ENCODE results near the gene MSMB. TPM values are rescaled to one million over a fixed set of nuclear protein-coding genes. Genes with fewer than 3 reads are reported as not detected.

The MSMB gene
- polyA plus RNA-seq, 1 of the 3 experiments (the other 2 are of a cell fraction): not detected

DNA sequence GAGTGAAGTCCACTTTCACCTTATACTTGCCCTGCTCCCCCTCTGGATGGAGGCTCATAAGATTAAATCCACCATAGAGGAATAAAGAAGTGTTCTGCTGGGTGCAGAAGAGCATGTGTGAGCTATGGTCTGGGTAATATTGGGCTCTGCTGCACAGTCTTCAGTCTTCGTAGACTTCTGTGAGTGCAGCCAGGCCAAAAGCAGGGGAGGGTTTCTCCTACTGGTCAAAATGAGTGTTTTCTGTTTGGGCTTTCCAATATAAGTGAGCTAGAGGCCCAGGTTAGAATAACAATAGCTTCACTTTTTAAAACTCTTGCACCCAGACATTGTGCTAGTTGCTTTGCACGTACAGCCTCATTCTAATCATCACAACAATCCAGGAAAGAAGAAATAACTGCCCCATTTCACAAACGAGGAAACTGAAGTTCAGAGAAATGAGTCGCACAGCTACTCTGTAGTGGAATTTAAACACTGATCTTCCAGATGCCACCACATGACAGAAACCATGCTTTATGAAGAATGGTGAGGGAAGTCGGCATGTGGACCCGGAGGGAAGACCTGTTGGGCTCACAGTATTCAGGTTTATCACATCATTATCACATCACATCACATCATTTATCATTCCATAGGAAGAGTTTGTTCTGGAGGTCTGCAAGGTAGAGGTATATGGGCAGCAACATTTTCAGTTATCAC lies 23.8 kb upstream of the MSMB start:
- POLR2A ChIA-PET: no interaction called here
- DNase-seq: no peak
- Histone ChIP-seq H3K9me2 (no peaks in the 10 kb centered on the region), H4K20me1 (ENCODE audit: insufficient read depth) (no peaks in the 10 kb centered on the region), H3K4me3 (ENCODE audit: low read depth in 2 of 2, low read length in 1 of 2) (no peak overlapping the region), H3K27ac (ENCODE audit: low read depth in 2 of 2, low read length in 1 of 2) (no peak overlapping the region), H3K27me3 (ENCODE audit: insufficient read depth) (no peaks in the 10 kb centered on the region), H3K36me3 (replicated peaks in 1 of 2; ENCODE audit: control insufficient read depth in 1 of 2, insufficient read depth in 2 of 2, low read length in 1 of 2) (no peaks in the 10 kb centered on the region), H3K4me2 (no peak overlapping the region), H3K9ac (no peak overlapping the region), H3K9me3 (no peaks in the 10 kb centered on the region), H3F3A (replicated peaks; ENCODE audit: insufficient read depth) (no peaks in the 10 kb centered on the region), H3K79me2 (ENCODE audit: insufficient read depth) (no peaks in the 10 kb centered on the region), H2AFZ (ENCODE audit: low read depth) (peak overlapping the region; percentile 48; the same call in 1 of the 2 replicates), H3K4me1 (ENCODE audit: control insufficient read depth in 1 of 2, insufficient read depth in 2 of 2, low read depth in 1 of 2, low read length in 1 of 2) (no peaks in the 10 kb centered on the region)
- CTCF ChIA-PET: interaction anchor here (1.3 kb wide), 1 partner anchor 158 kb away, joined by 4 read pairs; no protein-coding TSS in a partner anchor
- 45% methylated on average over 6 of the region's 6 CpGs for WGBS (ENCODE audit: low lambda C conversion rate)
- TF ChIP-seq, protein P1, sequence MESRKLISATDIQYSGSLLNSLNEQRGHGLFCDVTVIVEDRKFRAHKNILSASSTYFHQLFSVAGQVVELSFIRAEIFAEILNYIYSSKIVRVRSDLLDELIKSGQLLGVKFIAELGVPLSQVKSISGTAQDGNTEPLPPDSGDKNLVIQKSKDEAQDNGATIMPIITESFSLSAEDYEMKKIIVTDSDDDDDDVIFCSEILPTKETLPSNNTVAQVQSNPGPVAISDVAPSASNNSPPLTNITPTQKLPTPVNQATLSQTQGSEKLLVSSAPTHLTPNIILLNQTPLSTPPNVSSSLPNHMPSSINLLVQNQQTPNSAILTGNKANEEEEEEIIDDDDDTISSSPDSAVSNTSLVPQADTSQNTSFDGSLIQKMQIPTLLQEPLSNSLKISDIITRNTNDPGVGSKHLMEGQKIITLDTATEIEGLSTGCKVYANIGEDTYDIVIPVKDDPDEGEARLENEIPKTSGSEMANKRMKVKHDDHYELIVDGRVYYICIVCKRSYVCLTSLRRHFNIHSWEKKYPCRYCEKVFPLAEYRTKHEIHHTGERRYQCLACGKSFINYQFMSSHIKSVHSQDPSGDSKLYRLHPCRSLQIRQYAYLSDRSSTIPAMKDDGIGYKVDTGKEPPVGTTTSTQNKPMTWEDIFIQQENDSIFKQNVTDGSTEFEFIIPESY (IDR thresholded peaks at IDR 0.05; ENCODE audit: borderline replicate concordance, low read depth): no peak
- TF ChIP-seq JUND (IDR thresholded peaks at IDR 0.05) (no peak), MEF2A (IDR thresholded peaks at IDR 0.05; ENCODE audit: borderline replicate concordance, low read depth) (no peak), MXI1 (IDR thresholded peaks at IDR 0.05; ENCODE audit: low read depth, low read length) (no peak), ELF1 (IDR thresholded peaks at IDR 0.05) (no peak), GABPA (IDR thresholded peaks at IDR 0.05; ENCODE audit: low read depth) (no peak), RCOR1 (IDR thresholded peaks at IDR 0.05; ENCODE audit: low read length) (no peak), CHD2 (IDR thresholded peaks at IDR 0.05; ENCODE audit: low read length, partially characterized antibody) (no peak), NFIC (IDR thresholded peaks at IDR 0.05; ENCODE audit: borderline replicate concordance) (no peak), RAD21 (IDR thresholded peaks at IDR 0.05; ENCODE audit: low read length) (no peak), NRF1 (IDR thresholded peaks at IDR 0.05; ENCODE audit: low read depth, low read length) (no peak), FOXM1 (IDR thresholded peaks at IDR 0.05; ENCODE audit: low read depth) (no peak)
- TF ChIP-seq, protein P2, sequence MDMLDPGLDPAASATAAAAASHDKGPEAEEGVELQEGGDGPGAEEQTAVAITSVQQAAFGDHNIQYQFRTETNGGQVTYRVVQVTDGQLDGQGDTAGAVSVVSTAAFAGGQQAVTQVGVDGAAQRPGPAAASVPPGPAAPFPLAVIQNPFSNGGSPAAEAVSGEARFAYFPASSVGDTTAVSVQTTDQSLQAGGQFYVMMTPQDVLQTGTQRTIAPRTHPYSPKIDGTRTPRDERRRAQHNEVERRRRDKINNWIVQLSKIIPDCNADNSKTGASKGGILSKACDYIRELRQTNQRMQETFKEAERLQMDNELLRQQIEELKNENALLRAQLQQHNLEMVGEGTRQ (IDR thresholded peaks at IDR 0.05; ENCODE audit: borderline replicate concordance, low read depth, low read length): no peak
- TF ChIP-seq, protein P3, sequence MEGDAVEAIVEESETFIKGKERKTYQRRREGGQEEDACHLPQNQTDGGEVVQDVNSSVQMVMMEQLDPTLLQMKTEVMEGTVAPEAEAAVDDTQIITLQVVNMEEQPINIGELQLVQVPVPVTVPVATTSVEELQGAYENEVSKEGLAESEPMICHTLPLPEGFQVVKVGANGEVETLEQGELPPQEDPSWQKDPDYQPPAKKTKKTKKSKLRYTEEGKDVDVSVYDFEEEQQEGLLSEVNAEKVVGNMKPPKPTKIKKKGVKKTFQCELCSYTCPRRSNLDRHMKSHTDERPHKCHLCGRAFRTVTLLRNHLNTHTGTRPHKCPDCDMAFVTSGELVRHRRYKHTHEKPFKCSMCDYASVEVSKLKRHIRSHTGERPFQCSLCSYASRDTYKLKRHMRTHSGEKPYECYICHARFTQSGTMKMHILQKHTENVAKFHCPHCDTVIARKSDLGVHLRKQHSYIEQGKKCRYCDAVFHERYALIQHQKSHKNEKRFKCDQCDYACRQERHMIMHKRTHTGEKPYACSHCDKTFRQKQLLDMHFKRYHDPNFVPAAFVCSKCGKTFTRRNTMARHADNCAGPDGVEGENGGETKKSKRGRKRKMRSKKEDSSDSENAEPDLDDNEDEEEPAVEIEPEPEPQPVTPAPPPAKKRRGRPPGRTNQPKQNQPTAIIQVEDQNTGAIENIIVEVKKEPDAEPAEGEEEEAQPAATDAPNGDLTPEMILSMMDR (IDR thresholded peaks at IDR 0.05): no peak
- TF ChIP-seq, protein P4, sequence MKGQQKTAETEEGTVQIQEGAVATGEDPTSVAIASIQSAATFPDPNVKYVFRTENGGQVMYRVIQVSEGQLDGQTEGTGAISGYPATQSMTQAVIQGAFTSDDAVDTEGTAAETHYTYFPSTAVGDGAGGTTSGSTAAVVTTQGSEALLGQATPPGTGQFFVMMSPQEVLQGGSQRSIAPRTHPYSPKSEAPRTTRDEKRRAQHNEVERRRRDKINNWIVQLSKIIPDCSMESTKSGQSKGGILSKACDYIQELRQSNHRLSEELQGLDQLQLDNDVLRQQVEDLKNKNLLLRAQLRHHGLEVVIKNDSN (IDR thresholded peaks at IDR 0.05; ENCODE audit: borderline replicate concordance, low read depth): no peak
